CD14-positive monocyte (primary cell): Measurements from ENCODE around the gene SCEL. TPM values are rescaled to one million over a fixed set of nuclear protein-coding genes. Genes with fewer than 3 reads are reported as not detected.
"Not testable (repeated sequence)": the region's sequence is repeated elsewhere in the genome, so short reads cannot be mapped to it uniquely, and the experiment has no call there.

Experiments
- DNase-seq, 3 donors: peaks; one replicate each; pipeline ENCODE4 v3.0.0-alpha.2; 2011 to 2022
- H2AFZ ChIP-seq: 2 replicates; pipeline ENCODE4 v1.6.0; 2012; ENCODE audit warnings: mild to moderate bottlenecking, low read depth, low read length, inconsistent platforms; ENCODE audit not compliant: insufficient read depth, poor library complexity, severe bottlenecking
- H3K27ac ChIP-seq, 2 donors: 1 replicate in 1 of 2; 2 replicates in 1 of 2; pipeline ENCODE4 v1.5.1; 2012 to 2013; ENCODE audit warnings: low read length in 2 of 2, control low read depth in 1 of 2, inconsistent platforms in 1 of 2, low read depth in 1 of 2, mild to moderate bottlenecking in 1 of 2
- H3K27me3 ChIP-seq, 2 donors: one replicate each; pipeline versions ENCODE4 v1.6.0 to v1.6.1; 2011 to 2013; ENCODE audit warnings: low read length in 2 of 2; ENCODE audit not compliant: control insufficient read depth in 2 of 2, insufficient read depth in 2 of 2
- H3K36me3 ChIP-seq, 2 donors: replicated peaks in 1 of 2; 1 replicate in 1 of 2; 2 replicates in 1 of 2; pipeline versions ENCODE4 v1.5.1 to v1.6.1; 2012 to 2013; ENCODE audit warnings: low read length in 2 of 2, control low read depth in 1 of 2, inconsistent platforms in 1 of 2, mild to moderate bottlenecking in 1 of 2; ENCODE audit not compliant: insufficient read depth in 2 of 2, control insufficient read depth in 1 of 2
- H3K4me1 ChIP-seq, 2 donors: 1 replicate in 1 of 2; 2 replicates in 1 of 2; pipeline versions ENCODE4 v1.5.1 to v1.6.1; 2012 to 2013; ENCODE audit warnings: low read length in 2 of 2, control low read depth in 1 of 2, inconsistent platforms in 1 of 2, mild to moderate bottlenecking in 1 of 2, moderate library complexity in 1 of 2; ENCODE audit not compliant: insufficient read depth in 2 of 2, control insufficient read depth in 1 of 2
- H3K4me2 ChIP-seq: replicated peaks from 2 replicates; pipeline ENCODE3; 2012; ENCODE audit warnings: low read length, moderate library complexity, mild to moderate bottlenecking; ENCODE audit not compliant: poor library complexity, severe bottlenecking; ENCODE audit errors: extremely low read depth
- H3K4me3 ChIP-seq, 3 experiments: fragments of 200-600 bp in 1 of 3; sonication (generic) in 1 of 3; replicated peaks in 1 of 3; 1 replicate in 2 of 3; 2 replicates in 1 of 3; pipeline ENCODE4 v1.5.1; 2011 to 2013; ENCODE audit warnings: low read length in 3 of 3, mild to moderate bottlenecking in 3 of 3, control low read depth in 2 of 3, low read depth in 2 of 3, inconsistent platforms in 1 of 3, moderate library complexity in 1 of 3
- H3K79me2 ChIP-seq: 2 replicates; pipeline ENCODE4 v1.6.0; 2012; ENCODE audit warnings: mild to moderate bottlenecking, control low read depth, inconsistent platforms, low read length, moderate library complexity; ENCODE audit not compliant: insufficient read depth
- H3K9ac ChIP-seq: 2 replicates; pipeline ENCODE4 v1.6.0; 2017; ENCODE audit warnings: low read length, mild to moderate bottlenecking; ENCODE audit not compliant: insufficient read depth, poor library complexity, severe bottlenecking
- H3K9me3 ChIP-seq, 2 donors: replicated peaks in 1 of 2; 1 replicate in 1 of 2; 2 replicates in 1 of 2; pipeline versions ENCODE4 v1.5.1 to v1.6.1; 2012 to 2013; ENCODE audit warnings: low read length in 2 of 2, control low read depth in 1 of 2; ENCODE audit not compliant: control insufficient read depth in 1 of 2, insufficient read depth in 1 of 2
- H4K20me1 ChIP-seq: 2 replicates; pipeline ENCODE4 v1.6.0; 2012; ENCODE audit warnings: mild to moderate bottlenecking, low read length, control low read depth, moderate library complexity; ENCODE audit not compliant: insufficient read depth
- H3K27ac Mint-ChIP-seq, 7 donors: one replicate each; pipeline ENCODE4 v1.8.0; 2020; ENCODE audit warnings: mild to moderate bottlenecking in 7 of 7, mixed read lengths in 7 of 7, moderate library complexity in 6 of 7, inconsistent platforms in 2 of 7
- H3K27me3 Mint-ChIP-seq, 3 donors: one replicate each; pipeline ENCODE4 v1.8.0; 2021 to 2022; ENCODE audit warnings: low read depth in 3 of 3, mild to moderate bottlenecking in 3 of 3, mixed read lengths in 3 of 3, moderate library complexity in 3 of 3, inconsistent platforms in 1 of 3
- H3K36me3 Mint-ChIP-seq, 2 donors: one replicate each; pipeline ENCODE4 v1.8.0; 2020; ENCODE audit warnings: mixed read lengths in 2 of 2, inconsistent platforms in 1 of 2, mild to moderate bottlenecking in 1 of 2
- H3K4me1 Mint-ChIP-seq: one replicate; pipeline ENCODE4 v1.8.0; 2020; ENCODE audit warnings: mild to moderate bottlenecking, mixed read lengths
- H3K4me3 Mint-ChIP-seq, 2 donors: one replicate each; pipeline ENCODE4 v1.8.0; 2020; ENCODE audit warnings: mild to moderate bottlenecking in 2 of 2, mixed read lengths in 2 of 2, moderate library complexity in 1 of 2
- H3K9me3 Mint-ChIP-seq, 7 donors: one replicate each; pipeline ENCODE4 v1.8.0; 2020 to 2022; ENCODE audit warnings: mixed read lengths in 7 of 7, mild to moderate bottlenecking in 6 of 7, moderate library complexity in 6 of 7, inconsistent platforms in 2 of 7
- WGBS: methylation state at CpG from one replicate; pipeline ENCODE4 v1.1.5; 2013; ENCODE audit warnings: missing lambda C conversion rate; ENCODE audit not compliant: insufficient coverage; 5-methylcytosine and 5-hydroxymethylcytosine counted together
- intact Hi-C, 2 donors: fragments of 100-400 bp; cut with micrococcal nuclease; formaldehyde crosslinking; loops; one replicate each; pipeline versions ENCODE4 v1.15.0 to v1.15.1; 2023
- polyA plus RNA-seq, 3 donors: library from polyadenylated mRNA; depleted of rRNA in 1 of 3; unstranded in 2 of 3; stranded (reverse) in 1 of 3; fragments of 300-500 nt in 2 of 3; fragments of >200 nt in 1 of 3; fragmentation: Illumina TruSeq in 2 of 3; gene quantifications; 1 replicate in 2 of 3; 2 replicates in 1 of 3; pipeline ENCODE4 v1.2.3, GENCODE V29; 2012 to 2021
- TF ChIP-seq, protein P1 (sequence below): fragments of 200-600 bp; IDR thresholded peaks from one replicate; pipeline ENCODE4 v1.8.0; 2022; ENCODE audit warnings: antibody characterized with exemption, mild to moderate bottlenecking

The SCEL gene
- polyA plus RNA-seq, 3 donors, result not detected

DNA sequence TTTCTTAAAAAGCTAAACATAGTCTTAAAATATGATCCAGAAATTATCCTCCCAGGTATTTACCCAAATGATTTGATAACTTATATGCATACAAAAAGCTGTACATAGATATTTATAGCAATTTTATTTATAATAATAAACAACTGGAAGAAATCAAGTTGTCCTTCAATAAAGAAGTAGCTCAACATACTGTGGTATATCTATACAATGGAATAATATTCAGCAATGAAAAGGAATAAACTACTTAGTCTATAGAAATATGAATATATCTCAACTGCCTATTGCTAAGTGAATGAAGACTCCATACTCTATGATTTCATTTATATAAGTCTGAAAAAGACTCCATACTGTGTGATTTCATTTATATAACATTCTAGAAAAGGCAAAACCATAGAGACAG lies 114.9 kb downstream of the SCEL start:
- Histone ChIP-seq H3K4me3 (no peak overlapping the region), H3K9me3 (no peaks in the 10 kb centered on the region), H4K20me1 (no peaks in the 10 kb centered on the region), H3K27ac (no peak overlapping the region), H3K36me3 (no peaks in the 10 kb centered on the region), H3K79me2 (no peaks in the 10 kb centered on the region), H3K27me3 (no peaks in the 10 kb centered on the region), H2AFZ (no peak overlapping the region), H3K9ac (no peak overlapping the region), H3K4me1 (peaks cover 0 to 3% of the 10 kb centered on the region in 2 donors), H3K4me2 (no peak overlapping the region)
- TF ChIP-seq, protein P1, sequence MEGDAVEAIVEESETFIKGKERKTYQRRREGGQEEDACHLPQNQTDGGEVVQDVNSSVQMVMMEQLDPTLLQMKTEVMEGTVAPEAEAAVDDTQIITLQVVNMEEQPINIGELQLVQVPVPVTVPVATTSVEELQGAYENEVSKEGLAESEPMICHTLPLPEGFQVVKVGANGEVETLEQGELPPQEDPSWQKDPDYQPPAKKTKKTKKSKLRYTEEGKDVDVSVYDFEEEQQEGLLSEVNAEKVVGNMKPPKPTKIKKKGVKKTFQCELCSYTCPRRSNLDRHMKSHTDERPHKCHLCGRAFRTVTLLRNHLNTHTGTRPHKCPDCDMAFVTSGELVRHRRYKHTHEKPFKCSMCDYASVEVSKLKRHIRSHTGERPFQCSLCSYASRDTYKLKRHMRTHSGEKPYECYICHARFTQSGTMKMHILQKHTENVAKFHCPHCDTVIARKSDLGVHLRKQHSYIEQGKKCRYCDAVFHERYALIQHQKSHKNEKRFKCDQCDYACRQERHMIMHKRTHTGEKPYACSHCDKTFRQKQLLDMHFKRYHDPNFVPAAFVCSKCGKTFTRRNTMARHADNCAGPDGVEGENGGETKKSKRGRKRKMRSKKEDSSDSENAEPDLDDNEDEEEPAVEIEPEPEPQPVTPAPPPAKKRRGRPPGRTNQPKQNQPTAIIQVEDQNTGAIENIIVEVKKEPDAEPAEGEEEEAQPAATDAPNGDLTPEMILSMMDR, result no peak
- no peak for DNase-seq
- Mint-ChIP-seq H3K4me1 (peaks cover 5% of the 10 kb centered on the region), H3K27me3 (peaks cover 0 to 2% (median 2%) of the 10 kb centered on the region in 3 donors), H3K9me3 (peaks cover 0 to 9% (median 4%) of the 10 kb centered on the region in 7 donors), H3K27ac (no peak overlapping the region), H3K4me3 (no peak overlapping the region), H3K36me3 (no peaks in the 10 kb centered on the region)
- intact Hi-C loops, result no loop called here

GRCh38 chr13:77653301-77653700 lies 117.8 kb downstream of the SCEL start:
- Histone ChIP-seq H4K20me1 (no peaks in the 10 kb centered on the region), H3K9ac (no peak overlapping the region), H3K4me1 (peaks cover 0 to 3% of the 10 kb centered on the region in 2 donors), H3K4me3 (no peak overlapping the region), H3K27me3 (no peaks in the 10 kb centered on the region), H3K4me2 (no peak overlapping the region), H3K27ac (no peak overlapping the region), H3K36me3 (no peaks in the 10 kb centered on the region), H3K79me2 (no peaks in the 10 kb centered on the region), H2AFZ (no peak overlapping the region), H3K9me3 (no peaks in the 10 kb centered on the region)
- WGBS, result 0% methylated on average over 2 of the region's 2 CpGs
- Mint-ChIP-seq H3K36me3 (no peaks in the 10 kb centered on the region), H3K27me3 (peaks cover 0 to 2% (median 0%) of the 10 kb centered on the region in 3 donors), H3K4me3 (no peak overlapping the region), H3K27ac (no peak overlapping the region), H3K9me3 (peaks cover 2 to 9% (median 6%) of the 10 kb centered on the region in 7 donors), H3K4me1 (peaks cover 5% of the 10 kb centered on the region)
- DNase-seq, result no peak
- TF ChIP-seq, protein P1, result no peak
- intact Hi-C loops, result no loop called here

GRCh38 chr13:77660016-77660415 lies 124.5 kb downstream of the SCEL start:
- H3K79me2 ChIP-seq, H3K36me3 ChIP-seq, H3K27me3 ChIP-seq, intact Hi-C loops, H3K4me3 Mint-ChIP-seq, H3K9ac ChIP-seq, H3K36me3 Mint-ChIP-seq, H3K4me2 ChIP-seq, H3K27me3 Mint-ChIP-seq, H3K27ac Mint-ChIP-seq, DNase-seq, H3K27ac ChIP-seq, H3K4me3 ChIP-seq, H3K4me1 Mint-ChIP-seq, H2AFZ ChIP-seq, H4K20me1 ChIP-seq, H3K4me1 ChIP-seq: not testable (repeated sequence)
- 95% methylated on average over 16 of the region's 23 CpGs for WGBS
- H3K9me3 Mint-ChIP-seq, result peaks cover 11 to 31% (median 26%) of the 10 kb centered on the region in 7 donors
- peaks cover 0 to 16% of the 10 kb centered on the region in 2 donors for H3K9me3 ChIP-seq
